NCI-H226 (cell line): ENCODE results near the gene TMEM9B.

ENCODE experiments used
- DNase-seq: peaks from one replicate; pipeline ENCODE4 v3.0.0-alpha.2; 2015

Gene TMEM9B

GRCh38 chr11:8928205-8928604 is 36.0 kb downstream of the TMEM9B start:
- DNase-seq, result no peak

DNA sequence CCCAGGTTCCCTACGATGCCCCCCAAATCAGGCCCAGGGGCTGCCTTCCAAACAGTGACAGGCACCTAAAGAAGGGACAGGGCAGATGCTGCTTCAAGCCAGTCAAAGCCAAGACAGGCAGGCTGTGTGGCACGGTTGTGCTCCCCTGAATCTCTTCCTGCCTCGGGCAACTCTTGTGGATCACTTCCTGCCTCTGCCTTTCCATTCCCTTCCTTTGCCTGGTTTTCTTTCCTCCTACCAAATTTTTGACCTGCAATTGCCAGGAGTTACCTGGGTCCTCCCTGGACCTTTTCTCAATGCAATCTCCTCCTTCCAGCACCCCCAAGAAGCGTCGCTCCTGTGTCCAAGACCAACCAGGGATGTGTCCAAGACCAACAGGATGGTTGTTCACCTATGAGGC is 37.0 kb downstream of the TMEM9B start:
- no peak for DNase-seq

- DNase-seq, result no peak
These were observed 38.0 kb downstream of the TMEM9B start for GRCh38 chr11:8926236-8926635.

DNA sequence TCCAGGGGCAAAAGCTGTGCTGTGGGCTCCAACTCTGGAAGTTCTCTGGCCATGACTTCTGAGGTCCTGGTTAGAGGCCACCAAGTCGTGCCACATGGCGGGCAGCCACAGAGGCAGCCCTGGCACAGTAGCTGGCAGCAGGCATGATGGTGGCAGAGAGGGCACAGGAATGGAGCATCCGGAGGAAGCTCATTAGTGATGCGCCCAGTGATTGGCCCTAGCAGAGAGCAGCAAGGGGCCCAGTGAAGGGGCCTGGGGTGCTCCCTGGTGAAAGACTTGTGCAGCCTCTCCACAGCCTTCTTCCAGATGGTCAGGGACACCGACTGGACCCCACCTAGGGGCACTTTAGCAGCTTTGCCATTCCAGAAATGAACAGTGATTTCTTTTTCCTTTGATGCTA is 38.5 kb downstream of the TMEM9B start:
- no peak for DNase-seq

- no peak for DNase-seq
These were observed 41.6 kb downstream of the TMEM9B start for GRCh38 chr11:8922691-8923090.

DNA sequence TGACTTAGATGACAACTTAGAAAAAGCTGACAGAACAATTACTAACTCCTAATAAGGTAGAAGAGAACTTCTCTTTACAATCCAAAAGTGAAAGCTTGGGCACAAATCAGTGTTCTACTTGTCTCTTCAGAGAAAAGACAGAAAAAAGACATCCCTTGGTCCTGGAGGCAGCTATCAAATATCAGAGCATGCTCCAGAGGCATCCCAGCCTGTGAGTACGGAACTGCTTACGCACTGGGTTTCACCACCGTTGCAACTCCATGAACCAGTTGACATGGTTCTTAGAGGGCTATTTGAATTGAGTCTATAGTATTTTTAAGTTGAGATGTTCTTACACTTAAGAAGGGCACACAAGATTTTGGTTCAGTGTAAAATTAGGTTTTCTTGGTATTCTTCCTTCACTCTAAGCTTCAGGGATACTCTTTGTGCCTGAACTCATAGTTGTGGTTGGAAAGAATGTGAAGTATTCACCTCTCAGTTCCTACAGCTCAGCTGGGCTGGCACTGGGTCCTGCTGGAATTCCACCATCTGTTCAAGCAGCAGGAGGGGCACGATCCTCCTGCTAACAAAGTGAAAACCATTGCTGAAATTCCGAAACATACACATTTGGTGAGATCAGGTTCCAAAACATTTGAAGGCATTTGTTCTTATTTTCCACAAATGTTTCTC is 47.0 kb downstream of the TMEM9B start:
- DNase-seq, result peak; percentile 91

GRCh38 chr11:8914661-8915018 is 49.6 kb downstream of the TMEM9B start:
- no peak for DNase-seq

GRCh38 chr11:8913961-8914660 is 50.1 kb downstream of the TMEM9B start:
- DNase-seq, result no peak

- peak; percentile 96 for DNase-seq
These were observed 53.0 kb downstream of the TMEM9B start, which contains the start of gene AKIP1 for GRCh38 chr11:8911029-8911823. TSS of gene AKIP1 (plus strand) at chr11:8911189. CDS start at chr11:8911450, 261 bp downstream.

GRCh38 chr11:8910649-8911026 is 53.6 kb downstream of the TMEM9B start:
- DNase-seq, result no peak

- DNase-seq, result no peak
These were observed 56.1 kb downstream of the TMEM9B start for GRCh38 chr11:8908099-8908498.

GRCh38 chr11:8907116-8907515 is 57.1 kb downstream of the TMEM9B start:
- DNase-seq, result no peak

DNA sequence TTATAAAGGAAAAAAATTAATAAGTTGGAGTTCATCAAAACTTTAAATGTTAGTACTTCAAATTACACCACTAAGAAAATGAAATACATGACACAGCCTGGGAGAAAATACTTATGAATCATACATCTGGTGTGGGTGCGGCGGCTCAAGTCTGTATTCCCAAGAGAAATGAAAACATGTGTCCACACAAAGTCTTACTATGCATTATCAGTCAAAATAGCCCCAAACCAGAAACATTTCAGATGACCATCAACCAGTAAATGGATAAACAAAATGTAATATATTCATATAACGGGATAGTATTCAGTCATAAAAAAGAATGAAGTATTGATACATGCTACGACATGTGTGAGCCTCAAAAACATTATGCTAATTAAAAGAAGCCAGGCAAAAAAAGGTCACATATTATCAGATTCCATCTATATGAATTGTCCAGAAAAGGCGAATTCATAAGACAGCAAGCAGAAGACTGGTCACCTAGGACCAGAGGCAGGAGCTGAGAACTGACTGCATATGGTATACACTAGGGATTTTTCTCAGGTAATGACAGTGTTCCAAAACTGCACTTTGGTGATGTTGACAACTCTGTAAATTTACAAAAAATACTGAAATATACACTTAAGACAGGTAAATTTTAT is 58.6 kb downstream of the TMEM9B start:
- DNase-seq, result peak; percentile 70

GRCh38 chr11:8899119-8899753 is 65.0 kb downstream of the TMEM9B start:
- no peak for DNase-seq
